ENCODE results near the gene RBM42.
"Not testable (repeated sequence)": the region's sequence is repeated elsewhere in the genome, so short reads cannot be mapped to it uniquely, and the experiment has no call there.

The RBM42 gene

DNA sequence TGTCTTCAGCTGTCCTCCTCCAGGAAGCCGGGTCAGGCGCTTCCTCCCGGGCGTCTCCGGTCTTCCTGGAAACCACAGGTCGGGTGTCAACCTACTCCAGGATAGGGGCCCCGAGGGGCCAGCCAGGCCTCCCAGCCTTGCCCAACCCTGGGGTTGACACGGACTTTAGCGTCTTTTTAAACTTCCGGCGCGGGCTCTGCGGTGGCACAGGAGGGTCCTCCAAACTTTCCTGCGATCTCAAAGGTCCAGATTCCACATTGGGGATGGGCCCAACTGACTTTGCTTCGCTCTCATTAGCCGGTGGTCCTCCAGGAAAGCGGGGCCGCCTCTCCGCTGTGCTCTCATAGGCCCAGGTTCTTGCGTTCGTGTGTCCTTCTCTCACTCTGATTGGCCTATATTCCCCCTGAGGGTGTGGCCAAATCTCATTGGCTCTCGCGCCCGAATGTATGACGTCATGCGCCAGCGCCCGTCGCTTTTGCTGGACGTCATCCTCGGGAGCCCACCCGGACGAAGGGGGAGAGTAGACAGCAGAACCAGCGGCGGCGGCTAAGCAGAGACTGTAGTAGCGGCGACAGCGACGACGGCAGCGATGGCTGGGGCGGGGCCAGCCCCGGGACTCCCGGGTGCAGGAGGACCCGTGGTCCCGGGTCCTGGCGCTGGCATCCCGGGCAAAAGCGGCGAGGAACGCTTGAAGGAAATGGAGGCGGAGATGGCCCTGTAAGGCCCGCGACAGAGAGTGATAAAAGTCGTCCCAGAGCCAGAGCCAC, at the start of gene RBM42:
TSS of gene RBM42 (plus strand) at position 472 of the 767 bp plus-strand sequence. CDS start at position 590, 118 bp downstream.
- peak; percentile 98 for FAIRE-seq

DNA sequence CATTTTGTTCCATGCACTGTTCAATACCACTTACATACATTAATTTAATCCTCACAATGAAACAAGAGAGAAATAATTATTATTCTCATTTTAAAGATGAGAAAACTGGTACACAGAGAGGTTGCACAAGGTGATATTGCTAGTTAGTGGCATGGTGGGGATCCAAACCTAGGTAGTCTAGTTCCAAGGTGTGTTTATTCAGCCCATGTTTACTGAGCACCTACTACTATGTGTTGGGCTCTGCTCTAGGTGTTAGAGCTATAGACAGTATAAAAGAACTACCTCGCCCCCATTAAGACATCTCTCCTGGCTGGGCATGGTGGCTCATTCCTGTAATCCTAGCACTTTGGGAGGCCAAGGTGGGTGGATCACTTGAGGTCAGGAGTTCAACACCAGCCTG, 46.1 kb upstream of the RBM42 start:
- FAIRE-seq = no peak

GRCh38 chr19:35585848-35586247, 43.0 kb upstream of the RBM42 start, which contains the start of gene PMIS2:
PMIS2 (plus strand) TSS chr19:35586173; CDS start chr19:35586260, 87 bp downstream.
- FAIRE-seq = no peak

DNA sequence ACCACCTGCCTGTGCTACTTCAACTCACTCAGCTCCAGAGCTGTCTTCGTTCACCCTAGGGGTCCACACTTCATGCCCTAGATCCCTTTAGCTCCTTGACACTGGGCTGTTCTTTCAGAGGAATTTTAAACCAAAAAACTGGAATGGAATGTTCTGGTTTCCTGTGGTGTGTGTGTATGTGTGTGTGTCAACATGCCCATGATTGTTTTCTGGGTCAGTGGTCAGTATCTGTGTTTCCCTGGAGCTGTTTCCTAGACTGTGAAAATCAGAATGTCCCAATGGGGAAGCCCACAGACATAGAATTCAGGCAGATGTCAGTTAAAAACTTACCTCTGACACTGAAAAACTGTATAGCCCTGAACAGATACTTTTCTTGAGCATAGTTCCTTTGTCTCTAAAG, 41.5 kb upstream of the RBM42 start:
- no peak for FAIRE-seq

DNA sequence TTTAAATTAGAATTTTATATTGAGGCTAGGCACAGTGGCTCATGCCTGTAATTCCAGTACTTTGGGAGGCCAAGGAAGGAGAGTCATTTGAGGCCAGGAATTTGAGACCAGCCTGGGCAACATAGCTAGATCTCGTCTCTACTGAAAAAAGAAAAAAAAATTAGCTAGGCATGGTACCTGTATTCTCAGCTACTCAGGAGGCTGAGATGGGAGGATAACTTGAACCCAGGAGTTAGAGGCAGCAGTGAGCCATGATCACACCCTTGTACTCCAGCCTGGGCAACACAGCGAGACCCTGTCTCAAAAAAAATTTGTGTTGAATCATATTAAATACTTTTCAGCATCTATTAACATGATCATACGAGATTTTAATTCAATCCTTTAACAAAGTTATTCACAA, 38.0 kb upstream of the RBM42 start:
- FAIRE-seq = no peak

DNA sequence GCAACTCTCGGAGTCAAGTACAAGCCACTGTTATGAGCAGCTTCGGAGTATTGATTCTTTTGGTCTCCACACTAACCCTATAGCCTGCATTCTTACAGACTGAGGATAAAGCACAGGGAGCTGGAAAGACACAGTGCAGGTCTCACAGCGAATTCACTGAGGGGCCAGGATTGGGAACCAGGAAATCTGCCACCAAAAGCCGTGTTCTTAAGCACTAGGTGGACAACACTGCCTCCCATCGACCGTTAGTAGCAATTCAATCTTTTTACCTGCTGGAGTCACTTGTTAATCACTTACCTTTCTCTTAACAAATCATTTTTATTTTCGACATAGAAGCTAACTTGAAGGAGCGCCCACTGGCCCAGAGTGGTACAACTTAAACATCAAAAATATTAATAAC, 36.6 kb upstream of the RBM42 start:
- no peak for FAIRE-seq

GRCh38 chr19:35595026-35595425, 33.8 kb upstream of the RBM42 start:
- FAIRE-seq = not testable (repeated sequence)

- no peak for FAIRE-seq
Observed at GRCh38 chr19:35595928-35596327, 32.9 kb upstream of the RBM42 start.

DNA sequence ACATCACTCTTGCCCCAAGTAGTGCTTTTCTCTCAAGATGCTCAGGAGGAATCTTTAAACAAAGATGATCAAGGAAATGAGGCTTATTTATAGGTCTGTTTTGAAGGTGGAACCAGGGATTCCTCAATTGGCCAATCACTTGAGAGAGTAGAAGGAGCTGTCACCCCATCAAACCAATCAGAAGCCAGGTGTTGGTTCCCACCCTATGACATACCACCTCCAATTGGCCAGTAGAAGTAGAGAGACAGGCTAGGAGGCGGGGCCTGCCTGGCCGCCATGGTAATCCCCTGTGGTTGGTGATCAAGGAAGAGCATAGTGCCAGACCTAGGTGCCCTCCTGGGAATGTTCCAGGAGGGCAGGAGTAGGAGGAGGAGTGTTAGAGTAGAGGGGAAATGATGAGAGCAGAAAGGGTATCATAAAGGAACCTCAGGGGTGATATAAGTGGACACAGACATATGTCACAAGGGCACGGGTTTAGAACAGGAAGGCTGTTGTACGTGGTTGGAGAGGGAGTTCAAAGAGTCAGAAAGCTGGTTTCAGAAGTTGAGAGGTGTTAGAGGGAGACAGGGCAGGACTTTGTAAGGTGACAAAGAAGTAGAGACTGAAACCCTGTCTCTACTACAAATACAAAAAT, 32.4 kb upstream of the RBM42 start:
- FAIRE-seq = no peak

DNA sequence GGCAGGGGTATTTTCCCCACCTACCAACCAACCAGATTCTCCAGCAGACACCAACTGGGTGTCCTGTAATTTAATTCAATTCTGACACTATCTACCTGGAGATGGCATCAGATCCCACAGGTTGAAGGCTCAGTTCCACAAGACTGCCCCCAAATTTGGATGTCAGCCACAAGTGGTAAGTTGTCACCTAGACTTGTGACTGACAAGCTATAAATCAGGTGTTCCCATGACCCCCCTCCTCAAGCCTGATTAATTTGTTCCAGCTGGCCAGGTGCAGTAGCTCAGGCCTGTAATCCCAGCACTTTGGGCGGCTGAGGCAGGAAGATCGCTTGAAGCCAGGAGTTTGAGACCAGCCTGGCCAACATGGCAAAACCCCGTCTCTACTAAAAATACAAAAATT, 26.9 kb upstream of the RBM42 start:
- no peak for FAIRE-seq

GRCh38 chr19:35604436-35604835, 24.4 kb upstream of the RBM42 start:
- FAIRE-seq = not testable (repeated sequence)

DNA sequence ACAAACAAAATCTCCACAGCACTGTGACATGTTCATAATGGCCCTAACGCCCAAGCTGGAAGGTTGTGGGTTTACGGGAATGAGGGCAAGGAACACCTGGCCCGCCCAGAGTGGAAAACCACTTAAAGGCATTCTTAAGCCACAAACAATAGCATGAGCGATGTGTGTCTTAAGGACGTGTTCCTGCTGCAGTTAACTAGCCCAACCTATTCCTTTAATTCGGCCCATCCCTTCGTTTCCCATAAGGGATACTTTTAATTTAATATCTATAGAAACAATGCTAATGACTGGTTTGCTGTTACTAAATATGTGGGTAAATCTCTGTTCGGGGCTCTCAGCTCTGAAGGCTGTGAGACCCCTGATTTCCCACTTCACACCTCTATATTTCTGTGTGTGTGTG, 21.7 kb upstream of the RBM42 start:
- FAIRE-seq = not testable (repeated sequence)

- FAIRE-seq = no peak
Observed at GRCh38 chr19:35607661-35608060, 21.2 kb upstream of the RBM42 start.

DNA sequence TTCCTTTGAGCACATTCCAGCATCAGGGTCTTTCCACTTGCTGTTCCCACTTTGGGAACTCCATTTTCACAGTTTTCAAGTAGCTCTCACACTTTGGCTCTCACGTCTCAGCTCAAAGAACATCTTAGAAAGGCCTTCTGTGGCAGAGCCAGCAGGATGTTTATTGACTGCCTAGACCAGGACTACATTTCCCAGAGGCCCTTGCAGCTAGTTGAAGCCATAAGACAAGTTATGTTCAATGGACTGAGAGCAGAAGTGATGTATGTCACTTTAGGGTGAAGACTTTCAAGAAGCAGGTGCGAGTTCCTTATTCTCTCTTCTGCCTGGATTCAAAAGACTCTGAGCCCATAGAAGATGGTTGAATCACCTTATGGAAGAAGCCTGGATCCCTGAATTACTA, 20.6 kb upstream of the RBM42 start:
- no peak for FAIRE-seq

- no peak for FAIRE-seq
Observed at GRCh38 chr19:35609851-35610353, 18.9 kb upstream of the RBM42 start.

GRCh38 chr19:35612224-35612558, 16.6 kb upstream of the RBM42 start:
- FAIRE-seq = no peak

GRCh38 chr19:35612559-35613321, 16.1 kb upstream of the RBM42 start, which contains the start of gene HAUS5:
HAUS5 (plus strand) TSS chr19:35612735; CDS start chr19:35612795, 60 bp downstream.
- no peak for FAIRE-seq

- no peak for FAIRE-seq
Observed at GRCh38 chr19:35613574-35613973, 15.3 kb upstream of the RBM42 start.

DNA sequence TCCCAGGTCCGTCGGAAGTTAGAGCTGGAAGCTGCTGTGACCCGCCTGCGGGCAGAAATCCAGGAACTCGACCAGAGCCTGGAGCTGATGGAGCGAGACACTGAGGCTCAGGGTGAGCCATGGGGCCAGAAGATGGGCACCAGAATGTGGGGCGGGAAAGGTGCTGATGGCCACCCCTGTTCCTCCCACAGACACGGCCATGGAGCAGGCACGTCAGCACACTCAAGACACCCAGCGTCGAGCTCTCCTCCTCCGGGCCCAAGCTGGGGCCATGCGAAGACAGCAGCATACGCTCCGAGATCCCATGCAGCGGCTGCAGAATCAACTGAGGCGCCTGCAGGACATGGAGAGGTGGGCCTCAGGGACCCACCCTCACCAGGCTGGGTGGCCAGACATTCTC, 13.8 kb upstream of the RBM42 start:
- FAIRE-seq = no peak

DNA sequence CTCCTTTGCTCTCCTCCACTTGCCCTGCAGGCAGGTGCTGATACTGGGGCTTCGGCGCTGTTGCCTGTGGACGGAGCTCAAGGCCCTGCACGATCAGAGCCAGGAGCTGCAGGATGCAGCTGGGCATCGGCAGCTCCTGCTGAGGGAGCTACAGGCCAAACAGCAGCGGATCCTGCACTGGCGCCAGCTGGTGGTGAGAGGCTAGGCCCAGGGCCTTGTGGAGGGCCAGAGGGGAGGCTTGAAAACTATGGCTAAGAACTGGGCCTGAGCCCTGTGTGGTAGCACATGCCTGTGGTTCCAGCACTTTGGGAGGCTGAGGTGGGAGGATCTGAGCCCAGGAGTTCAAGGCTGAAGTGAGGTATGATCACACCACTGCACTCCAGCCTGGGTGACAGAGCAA, 10.0 kb upstream of the RBM42 start:
- no peak for FAIRE-seq

DNA sequence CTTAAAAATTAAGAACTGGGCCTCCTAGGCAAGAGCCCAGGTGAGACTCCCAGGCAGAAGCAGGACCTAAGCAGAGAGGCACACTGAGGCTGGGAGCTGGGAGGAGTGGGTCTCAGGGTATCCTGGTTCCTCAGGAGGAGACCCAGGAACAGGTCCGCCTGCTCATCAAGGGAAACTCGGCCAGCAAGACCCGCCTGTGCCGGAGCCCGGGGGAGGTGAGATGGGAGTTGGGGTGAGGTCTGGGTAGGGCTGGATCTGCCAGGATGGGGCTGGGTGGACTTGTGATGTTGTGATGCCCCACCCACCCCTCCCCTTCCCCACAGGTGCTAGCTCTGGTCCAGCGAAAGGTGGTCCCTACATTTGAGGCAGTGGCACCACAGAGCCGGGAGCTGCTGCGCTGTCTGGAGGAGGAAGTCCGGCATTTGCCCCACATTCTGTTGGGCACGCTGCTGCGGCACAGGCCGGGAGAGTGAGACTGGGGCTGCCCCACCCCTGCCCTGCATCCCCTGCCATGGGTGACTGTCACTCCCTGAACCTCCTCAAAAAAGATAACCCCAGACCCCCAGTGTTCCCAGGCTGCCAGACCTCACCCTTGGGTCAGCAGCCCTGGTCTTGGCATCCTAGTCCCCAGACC, 9.4 kb upstream of the RBM42 start:
- no peak for FAIRE-seq

GRCh38 chr19:35620001-35620400, 8.8 kb upstream of the RBM42 start:
- FAIRE-seq = no peak

GRCh38 chr19:35621708-35622107, 7.1 kb upstream of the RBM42 start:
- FAIRE-seq = no peak

All from islet of Langerhans (tissue), 1 donor.